Loucy (cell line): Measurements from ENCODE around the gene GPR107.

Experiments used
- H2AFZ ChIP-seq: fragments of 200-600 bp; sonication (generic); 2 replicates; pipeline ENCODE4 v1.6.0; 2016; ENCODE audit warnings: antibody characterized with exemption, mild to moderate bottlenecking, low read length, moderate library complexity
- H3F3A ChIP-seq: fragments of 200-600 bp; 2 replicates; pipeline ENCODE4 v1.6.0; 2016; ENCODE audit warnings: antibody characterized with exemption, low read depth, mild to moderate bottlenecking
- H3K27me3 ChIP-seq: fragments of 200-600 bp; sonication (generic); 2 replicates; pipeline ENCODE4 v1.6.1; 2014; ENCODE audit warnings: low read length, mild to moderate bottlenecking; ENCODE audit not compliant: insufficient read depth, poor library complexity, severe bottlenecking
- H3K36me3 ChIP-seq: fragments of 200-600 bp; sonication (generic); 2 replicates; pipeline ENCODE4 v1.6.1; 2016; ENCODE audit warnings: low read length; ENCODE audit not compliant: insufficient read depth
- H3K4me1 ChIP-seq: fragments of 200-600 bp; sonication (generic); 2 replicates; pipeline ENCODE4 v1.5.1; 2014; ENCODE audit warnings: low read length, mild to moderate bottlenecking; ENCODE audit not compliant: insufficient read depth, poor library complexity, severe bottlenecking
- H3K4me2 ChIP-seq: fragments of 200-600 bp; sonication (generic); 2 replicates; pipeline ENCODE4 v1.6.0; 2014; ENCODE audit warnings: antibody characterized with exemption, low read length, low read depth, mild to moderate bottlenecking; ENCODE audit not compliant: poor library complexity, severe bottlenecking
- H3K4me3 ChIP-seq: fragments of 200-600 bp; sonication (generic); 2 replicates; pipeline ENCODE4 v1.5.1; 2014; ENCODE audit warnings: low read length, mild to moderate bottlenecking, mixed read lengths; ENCODE audit not compliant: poor library complexity, severe bottlenecking
- H3K79me2 ChIP-seq: fragments of 200-600 bp; sonication (generic); 2 replicates; pipeline ENCODE4 v1.6.1; 2014; ENCODE audit warnings: low read length; ENCODE audit not compliant: insufficient read depth
- H3K9ac ChIP-seq: fragments of 200-600 bp; sonication (generic); 2 replicates; pipeline ENCODE4 v1.6.0; 2014; ENCODE audit warnings: mild to moderate bottlenecking, low read depth, low read length, moderate library complexity; ENCODE audit not compliant: poor library complexity, severe bottlenecking
- H3K9me2 ChIP-seq: fragments of 200-600 bp; sonication (generic); replicated peaks from 2 replicates; pipeline ENCODE4 v1.6.1; 2016; ENCODE audit warnings: low read depth, low read length, mixed read lengths
- H3K9me3 ChIP-seq: fragments of 200-600 bp; sonication (generic); 2 replicates; pipeline ENCODE4 v1.6.1; 2014; ENCODE audit warnings: mild to moderate bottlenecking, antibody characterized with exemption, low read length, low read depth; ENCODE audit not compliant: insufficient read depth
- H4K20me1 ChIP-seq: fragments of 200-600 bp; sonication (generic); 2 replicates; pipeline ENCODE4 v1.6.0; 2014; ENCODE audit warnings: antibody characterized with exemption, low read length, mild to moderate bottlenecking; ENCODE audit not compliant: insufficient read depth, poor library complexity, severe bottlenecking
- CTCF ChIP-seq: fragments of 200-600 bp; sonication (generic); conservative IDR thresholded peaks from 2 replicates; pipeline ENCODE4 v1.5.1; 2014; ENCODE audit warnings: mild to moderate bottlenecking, antibody characterized with exemption, low read length
- EZH2phosphoT487 ChIP-seq: fragments of 200-600 bp; IDR thresholded peaks from 2 replicates; pipeline ENCODE4 v1.6.1; 2018; ENCODE audit warnings: antibody characterized with exemption, mild to moderate bottlenecking, moderate library complexity, borderline replicate concordance

GPR107 gene

GRCh38 chr9:130124085-130124860 is 70.6 kb downstream of the GPR107 start:
- Histone ChIP-seq H3F3A (peaks cover 3% of the 10 kb centered on the region; the same call in 1 of the 2 replicates), H3K4me2 (no peak overlapping the region), H3K9me2 (no peaks in the 10 kb centered on the region), H3K4me1 (peaks cover 23% of the 10 kb centered on the region), H3K9me3 (no peaks in the 10 kb centered on the region), H3K79me2 (no peaks in the 10 kb centered on the region), H3K36me3 (no peaks in the 10 kb centered on the region), H3K4me3 (no peak overlapping the region), H3K27me3 (no peaks in the 10 kb centered on the region), H4K20me1 (no peaks in the 10 kb centered on the region), H2AFZ (no peak overlapping the region), H3K9ac (no peak overlapping the region)
- TF ChIP-seq CTCF (no peak), EZH2phosphoT487 (no peak)

- no peaks in the 10 kb centered on the region for H3K36me3 ChIP-seq
These were observed 73.2 kb downstream of the GPR107 start for GRCh38 chr9:130126721-130127433.

DNA sequence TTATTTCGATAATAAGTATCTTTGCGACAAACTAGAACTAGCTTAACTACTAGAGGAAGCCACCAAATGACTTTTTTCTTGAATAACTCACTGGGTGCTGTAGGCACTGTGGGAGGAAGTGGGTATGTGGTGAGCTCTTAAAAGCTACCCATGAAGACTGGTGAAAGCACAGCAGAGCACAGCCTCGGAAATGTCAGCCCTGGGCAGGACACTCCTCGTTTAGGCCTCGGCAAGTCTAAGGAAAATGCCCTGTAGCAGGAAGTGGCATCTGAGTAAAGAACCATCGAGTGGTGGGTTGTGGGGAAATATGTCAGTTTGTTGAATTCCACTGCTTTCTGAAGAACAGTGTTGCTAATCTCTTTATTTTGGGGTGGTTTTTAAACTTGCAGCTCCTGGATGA is 74.5 kb downstream of the GPR107 start:
- H2AFZ ChIP-seq: no peak overlapping the region
- no peaks in the 10 kb centered on the region for H4K20me1 ChIP-seq
- peak overlapping the region; percentile 38 for H3K9ac ChIP-seq
- no peaks in the 10 kb centered on the region for H3K36me3 ChIP-seq
- H3K4me2 ChIP-seq: peak overlapping the region; percentile 75
- H3K79me2 ChIP-seq: no peaks in the 10 kb centered on the region
- peaks cover 25% of the 10 kb centered on the region for H3K4me1 ChIP-seq
- no peaks in the 10 kb centered on the region for H3K9me3 ChIP-seq
- no peaks in the 10 kb centered on the region for H3K9me2 ChIP-seq
- peak overlapping the region; percentile 26 for H3K4me3 ChIP-seq
- TF ChIP-seq EZH2phosphoT487: no peak
- TF ChIP-seq CTCF: no peak
- H3K27me3 ChIP-seq: no peaks in the 10 kb centered on the region
- H3F3A ChIP-seq: peaks cover 3% of the 10 kb centered on the region; the same call in 1 of the 2 replicates

More at GRCh38 chr9:130126721-130127433, 73.2 kb downstream of the GPR107 start:
- H3F3A ChIP-seq: peaks cover 3% of the 10 kb centered on the region; the same call in 1 of the 2 replicates
- no peaks in the 10 kb centered on the region for H3K27me3 ChIP-seq
- no peaks in the 10 kb centered on the region for H3K79me2 ChIP-seq
- H3K4me1 ChIP-seq: peaks cover 25% of the 10 kb centered on the region
- H3K9me3 ChIP-seq: no peaks in the 10 kb centered on the region
- H3K9ac ChIP-seq: no peak overlapping the region
- no peak overlapping the region for H2AFZ ChIP-seq
- H3K9me2 ChIP-seq: no peaks in the 10 kb centered on the region
- H3K4me2 ChIP-seq: no peak overlapping the region
- TF ChIP-seq EZH2phosphoT487 (no peak), CTCF (no peak)
- no peak overlapping the region for H3K4me3 ChIP-seq
- H4K20me1 ChIP-seq: no peaks in the 10 kb centered on the region
